Neural progenitor cell (in vitro differentiated cells): ENCODE measurements around the gene ARMH1. TPM values are rescaled to one million over a fixed set of nuclear protein-coding genes. Genes with fewer than 3 reads are reported as not detected.

Experiments
- DNase-seq: peaks from one replicate; pipeline ENCODE4 v3.0.0-alpha.2; 2016; ENCODE audit warnings: low spot score
- H2AFZ ChIP-seq: fragments of 200-600 bp; sonication (generic); replicated peaks from 2 replicates; pipeline ENCODE4 v1.6.1; 2016; ENCODE audit warnings: antibody characterized with exemption
- H3F3A ChIP-seq: fragments of 200-600 bp; sonication (generic); 2 replicates; pipeline ENCODE4 v1.6.1; 2016; ENCODE audit warnings: antibody characterized with exemption, low read depth
- H3K27ac ChIP-seq: fragments of 200-600 bp; sonication (generic); 2 replicates; pipeline ENCODE4 v1.5.1; 2016; ENCODE audit warnings: mild to moderate bottlenecking
- H3K27me3 ChIP-seq: fragments of 200-600 bp; sonication (generic); 2 replicates; pipeline ENCODE4 v1.6.1; 2016; ENCODE audit warnings: mild to moderate bottlenecking, moderate library complexity
- H3K36me3 ChIP-seq: fragments of 200-600 bp; sonication (generic); 2 replicates; pipeline ENCODE4 v1.5.1; 2016
- H3K4me1 ChIP-seq: fragments of 200-600 bp; sonication (generic); 2 replicates; pipeline ENCODE4 v1.6.1; 2016; ENCODE audit warnings: mixed run types
- H3K4me2 ChIP-seq: fragments of 200-600 bp; sonication (generic); 2 replicates; pipeline ENCODE4 v1.6.1; 2016
- H3K4me3 ChIP-seq: fragments of 200-600 bp; sonication (generic); 2 replicates; pipeline ENCODE4 v1.5.1; 2016
- H3K79me2 ChIP-seq: fragments of 200-600 bp; sonication (generic); 2 replicates; pipeline ENCODE4 v1.6.1; 2016; ENCODE audit warnings: low read depth
- H3K9ac ChIP-seq: fragments of 200-600 bp; sonication (generic); 2 replicates; pipeline ENCODE4 v1.6.1; 2016
- H3K9me3 ChIP-seq: fragments of 200-600 bp; sonication (generic); 2 replicates; pipeline ENCODE4 v1.5.1; 2016; ENCODE audit warnings: low read depth
- H4K20me1 ChIP-seq: fragments of 200-600 bp; sonication (generic); 2 replicates; pipeline ENCODE4 v1.6.1; 2016; ENCODE audit warnings: low read depth
- H3K27ac Mint-ChIP-seq: 3 replicates; pipeline ENCODE4 v1.8.0; 2021; ENCODE audit warnings: mixed read lengths
- H3K27me3 Mint-ChIP-seq: 2 replicates; pipeline ENCODE4 v1.8.0; 2022; ENCODE audit warnings: low read depth, mild to moderate bottlenecking, inconsistent platforms, moderate library complexity, mixed read lengths; ENCODE audit not compliant: insufficient read depth
- H3K36me3 Mint-ChIP-seq: 3 replicates; pipeline ENCODE4 v1.8.0; 2021; ENCODE audit warnings: mixed read lengths
- H3K4me1 Mint-ChIP-seq: 3 replicates; pipeline ENCODE4 v1.8.0; 2021; ENCODE audit warnings: mixed read lengths
- H3K4me3 Mint-ChIP-seq: 3 replicates; pipeline ENCODE4 v1.8.0; 2021; ENCODE audit warnings: mild to moderate bottlenecking, moderate library complexity, mixed read lengths
- H3K9me3 Mint-ChIP-seq: 3 replicates; pipeline ENCODE4 v1.8.0; 2020; ENCODE audit warnings: mixed read lengths
- CTCF ChIP-seq: fragments of 200-600 bp; sonication (generic); IDR thresholded peaks from 2 replicates; pipeline ENCODE4 v1.5.1; 2017; ENCODE audit warnings: antibody characterized with exemption, mild to moderate bottlenecking
- EZH2 ChIP-seq: fragments of 200-600 bp; sonication (generic); IDR thresholded peaks from 2 replicates; pipeline ENCODE4 v1.6.1; 2017; ENCODE audit warnings: antibody characterized with exemption, mild to moderate bottlenecking, moderate library complexity
- EZH2phosphoT487 ChIP-seq: fragments of 200-600 bp; sonication (generic); IDR thresholded peaks from 2 replicates; pipeline ENCODE4 v1.6.1; 2017; ENCODE audit warnings: antibody characterized with exemption
- total RNA-seq: library from RNA; depleted of rRNA; stranded (reverse); fragments of >200 nt; gene quantifications from 2 replicates; pipeline ENCODE4 v1.2.3, GENCODE V29; 2015; ENCODE audit warnings: low replicate concordance

The ARMH1 gene
- total RNA-seq, 1 donor from 2014 or later, result 3.6 TPM

DNA sequence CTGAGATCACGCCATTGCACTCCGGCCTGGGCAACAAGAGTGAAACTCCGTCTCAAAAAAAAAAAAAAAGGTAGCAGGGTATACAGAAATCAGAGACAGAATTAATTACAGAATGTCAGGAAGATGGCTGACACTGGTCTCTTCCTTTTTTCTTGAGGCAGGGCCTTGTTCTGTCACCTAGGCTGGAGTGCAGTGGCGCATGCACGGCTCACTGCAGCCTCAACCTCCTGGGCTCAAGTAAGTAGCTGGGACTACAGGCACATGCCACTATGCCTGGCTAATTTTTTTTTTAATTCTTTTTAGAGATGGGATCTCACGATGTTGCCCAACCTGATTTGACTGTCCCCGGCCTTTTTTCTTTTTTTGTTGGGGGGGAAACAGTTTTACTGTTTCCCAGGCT is 40.0 kb downstream of the ARMH1 start:
- no peaks in the 10 kb centered on the region for H3F3A ChIP-seq
- peak overlapping the region; percentile 21 for H3K4me3 Mint-ChIP-seq
- no peaks in the 10 kb centered on the region for H3K4me1 ChIP-seq
- H3K9me3 Mint-ChIP-seq, result peaks cover 2% of the 10 kb centered on the region
- H3K36me3 ChIP-seq, result no peaks in the 10 kb centered on the region
- peaks cover 5% of the 10 kb centered on the region for H3K27me3 Mint-ChIP-seq
- no peak overlapping the region for H3K27ac Mint-ChIP-seq
- H3K9me3 ChIP-seq, result no peaks in the 10 kb centered on the region
- H2AFZ ChIP-seq, result peak overlapping the region; percentile 81
- no peak for DNase-seq
- no peak overlapping the region for H3K4me3 ChIP-seq
- no peaks in the 10 kb centered on the region for H3K79me2 ChIP-seq
- H3K27me3 ChIP-seq, result no peaks in the 10 kb centered on the region
- H3K36me3 Mint-ChIP-seq, result peaks cover 2% of the 10 kb centered on the region
- TF ChIP-seq EZH2phosphoT487 (no peak), EZH2 (no peak)
- H3K9ac ChIP-seq, result no peak overlapping the region
- H4K20me1 ChIP-seq, result no peaks in the 10 kb centered on the region
- H3K4me2 ChIP-seq, result no peak overlapping the region
- peaks cover 3% of the 10 kb centered on the region for H3K4me1 Mint-ChIP-seq
- no peak overlapping the region for H3K27ac ChIP-seq

GRCh38 chr1:44714944-44715571 is 40.5 kb downstream of the ARMH1 start:
- Mint-ChIP-seq H3K9me3 (peaks cover 2% of the 10 kb centered on the region), H3K4me3 (peak overlapping the region; percentile 21), H3K4me1 (peaks cover 3% of the 10 kb centered on the region), H3K27me3 (peaks cover 3% of the 10 kb centered on the region), H3K27ac (no peak overlapping the region), H3K36me3 (peaks cover 2% of the 10 kb centered on the region)
- H3K79me2 ChIP-seq, result no peaks in the 10 kb centered on the region
- H4K20me1 ChIP-seq, result no peaks in the 10 kb centered on the region
- no peaks in the 10 kb centered on the region for H3K36me3 ChIP-seq
- H3K9ac ChIP-seq, result no peak overlapping the region
- no peak overlapping the region for H3K4me3 ChIP-seq
- H3K4me1 ChIP-seq, result no peaks in the 10 kb centered on the region
- H3K27me3 ChIP-seq, result no peaks in the 10 kb centered on the region
- H3K27ac ChIP-seq, result no peak overlapping the region
- H3K4me2 ChIP-seq, result no peak overlapping the region
- peak; percentile 75 for DNase-seq
- peak; percentile 88 for TF ChIP-seq CTCF
- no peak for TF ChIP-seq EZH2
- H3F3A ChIP-seq, result no peaks in the 10 kb centered on the region
- H3K9me3 ChIP-seq, result no peaks in the 10 kb centered on the region
- peak overlapping the region; percentile 81 for H2AFZ ChIP-seq

GRCh38 chr1:44717156-44717555 is 42.6 kb downstream of the ARMH1 start:
- no peaks in the 10 kb centered on the region for H3K4me1 ChIP-seq
- no peak overlapping the region for H2AFZ ChIP-seq
- Mint-ChIP-seq H3K4me3 (no peak overlapping the region), H3K9me3 (no peaks in the 10 kb centered on the region), H3K36me3 (no peaks in the 10 kb centered on the region), H3K27me3 (no peaks in the 10 kb centered on the region), H3K4me1 (peaks cover 3% of the 10 kb centered on the region), H3K27ac (peak overlapping the region; percentile 77)
- no peaks in the 10 kb centered on the region for H3K27me3 ChIP-seq
- no peak overlapping the region for H3K4me2 ChIP-seq
- DNase-seq, result no peak
- no peak overlapping the region for H3K27ac ChIP-seq
- H3K9me3 ChIP-seq, result no peaks in the 10 kb centered on the region
- H4K20me1 ChIP-seq, result no peaks in the 10 kb centered on the region
- no peaks in the 10 kb centered on the region for H3K79me2 ChIP-seq
- no peaks in the 10 kb centered on the region for H3K36me3 ChIP-seq
- no peak overlapping the region for H3K4me3 ChIP-seq
- TF ChIP-seq CTCF, result no peak
- TF ChIP-seq EZH2, result no peak
- TF ChIP-seq EZH2phosphoT487, result no peak
- no peak overlapping the region for H3K9ac ChIP-seq
- H3F3A ChIP-seq, result peaks cover 8% of the 10 kb centered on the region

- Histone ChIP-seq H3K9me3 (no peaks in the 10 kb centered on the region), H3K4me3 (no peak overlapping the region), H3F3A (peaks cover 8% of the 10 kb centered on the region), H3K27ac (no peak overlapping the region), H4K20me1 (no peaks in the 10 kb centered on the region), H3K9ac (no peak overlapping the region), H2AFZ (no peak overlapping the region), H3K36me3 (no peaks in the 10 kb centered on the region), H3K4me1 (no peaks in the 10 kb centered on the region), H3K4me2 (no peak overlapping the region), H3K79me2 (no peaks in the 10 kb centered on the region), H3K27me3 (no peaks in the 10 kb centered on the region)
- Mint-ChIP-seq H3K4me1 (peaks cover 3% of the 10 kb centered on the region), H3K36me3 (no peaks in the 10 kb centered on the region), H3K9me3 (no peaks in the 10 kb centered on the region), H3K27ac (no peak overlapping the region), H3K27me3 (no peaks in the 10 kb centered on the region), H3K4me3 (no peak overlapping the region)
- no peak for TF ChIP-seq EZH2
- no peak for TF ChIP-seq EZH2phosphoT487
- TF ChIP-seq CTCF, result no peak
- no peak for DNase-seq
Measured at GRCh38 chr1:44717653-44718052, 43.1 kb downstream of the ARMH1 start.
